K562 (cell line): Measurements from ENCODE around the gene ATP5F1C. TPM values are rescaled to one million over a fixed set of nuclear protein-coding genes. Genes with fewer than 3 reads are reported as not detected.

Experiments
- ATAC-seq: fragments of 200-7000 bp; cut with Tn5 transposase; 3 replicates; pipeline ENCODE4 v1.9.1; 2020; ENCODE audit warnings: moderate library complexity
- BruUV-seq: library from RNA; stranded (reverse); fragments of 400-500 nt; replicated peaks from 2 replicates; lab custom pipeline; 2021; lab: Mats Ljungman, UMichigan
- CTCF ChIA-PET: fragments of 300-600 bp; formaldehyde crosslinking; extraction: SDS; loops from one replicate; lab custom pipeline; 2021; ENCODE audit warnings: low intra/inter-chr PET ratio; lab: Yijun Ruan, JAX
- POLR2A ChIA-PET: fragments of 300-600, 350-650 bp; sonication (Branson Sonifier 250); formaldehyde crosslinking; extraction: SDS; loops from one replicate; lab custom pipeline; 2021; ENCODE audit warnings: antibody characterized with exemption, inconsistent platforms; lab: Yijun Ruan, JAX
- DNase-seq, 4 experiments: peaks; one replicate each; pipeline versions ENCODE4 v3.0.0 to v3.0.0-alpha.2; 2011 to 2018; ENCODE audit warnings: low spot score in 3 of 4, mixed read lengths in 3 of 4; ENCODE audit errors: extremely low read depth in 1 of 4
- FAIRE-seq: peaks from 2 replicates; lab custom pipeline; 2011; peaks lifted over from hg19 to GRCh38; lab: Jason Lieb, UNC
- H2AFZ ChIP-seq: 2 replicates; pipeline ENCODE4 v1.6.0; 2011; ENCODE audit warnings: low read depth, low read length, control low read depth, inconsistent platforms
- H3K27ac ChIP-seq: fragments of 200-600 bp; 3 replicates; pipeline ENCODE4 v1.8.0; 2011; ENCODE audit warnings: low read depth, mild to moderate bottlenecking, control low read depth, inconsistent platforms, low read length, moderate library complexity, mixed read lengths; ENCODE audit errors: extremely low read depth
- H3K27me3 ChIP-seq, 2 experiments: fragments of 300-600 bp in 1 of 2; 2 replicates in 1 of 2; 3 replicates in 1 of 2; pipeline versions ENCODE4 v1.6.0 to v1.8.0; 2011; ENCODE audit warnings: inconsistent platforms in 2 of 2, low read length in 2 of 2, mild to moderate bottlenecking in 1 of 2, mixed read lengths in 1 of 2, moderate library complexity in 1 of 2; ENCODE audit not compliant: control insufficient read depth in 2 of 2, insufficient read depth in 2 of 2
- H3K36me3 ChIP-seq: fragments of 300-600 bp; 3 replicates; pipeline ENCODE4 v1.8.0; 2011; ENCODE audit warnings: mild to moderate bottlenecking, low read length, inconsistent platforms; ENCODE audit not compliant: control insufficient read depth, insufficient read depth
- H3K4me1 ChIP-seq, 2 experiments: fragments of 200-600 bp in 1 of 2; replicated peaks in 1 of 2; 2 replicates in 1 of 2; 3 replicates in 1 of 2; pipeline versions ENCODE4 v1.5.1 to v1.8.0; 2011; ENCODE audit warnings: inconsistent platforms in 2 of 2, low read length in 2 of 2, mild to moderate bottlenecking in 1 of 2, mixed read lengths in 1 of 2, moderate library complexity in 1 of 2; ENCODE audit not compliant: control insufficient read depth in 2 of 2, insufficient read depth in 2 of 2
- H3K4me2 ChIP-seq: 2 replicates; pipeline ENCODE4 v1.6.1; 2011; ENCODE audit warnings: low read length, control low read depth, inconsistent platforms, mixed read lengths; ENCODE audit not compliant: insufficient read depth
- H3K4me3 ChIP-seq: fragments of 200-600 bp; sonication (generic), shearing (Covaris generic); 2 replicates; pipeline ENCODE4 v1.5.1; 2016; ENCODE audit warnings: control low read depth, inconsistent platforms
- H3K79me2 ChIP-seq: fragments of 200-600 bp; 3 replicates; pipeline ENCODE4 v1.8.0; 2011; ENCODE audit warnings: low read length, inconsistent platforms; ENCODE audit not compliant: control insufficient read depth, insufficient read depth
- H3K9ac ChIP-seq, 2 experiments: 2 replicates each; pipeline versions ENCODE4 v1.6.0 to v1.6.1; 2011; ENCODE audit warnings: low read depth in 2 of 2, low read length in 2 of 2, control low read depth in 1 of 2, inconsistent platforms in 1 of 2, mild to moderate bottlenecking in 1 of 2, mixed read lengths in 1 of 2; ENCODE audit not compliant: insufficient read depth in 1 of 2
- H3K9me1 ChIP-seq: one replicate; pipeline ENCODE4 v1.6.0; 2011; ENCODE audit warnings: inconsistent platforms, mild to moderate bottlenecking, low read length, moderate library complexity; ENCODE audit not compliant: control insufficient read depth, insufficient read depth
- H3K9me3 ChIP-seq: replicated peaks from 2 replicates; pipeline ENCODE4 v1.5.1; 2011; ENCODE audit warnings: low read depth, low read length, inconsistent platforms; ENCODE audit not compliant: control insufficient read depth, insufficient read depth
- H4K20me1 ChIP-seq: replicated peaks from 2 replicates; pipeline ENCODE4 v1.6.1; 2011; ENCODE audit warnings: low read length, inconsistent platforms, mixed read lengths; ENCODE audit not compliant: control insufficient read depth, insufficient read depth
- ESRRA ChIP-seq: fragments of 450-650 bp; IDR thresholded peaks from 2 replicates; pipeline ENCODE4 v1.6.1; 2014; ENCODE audit warnings: low read depth, mild to moderate bottlenecking, moderate library complexity, borderline replicate concordance
- GABPB1 ChIP-seq: sonication (generic); formaldehyde crosslinking; IDR thresholded peaks from 2 replicates; pipeline ENCODE4 v1.8.0; 2022; ENCODE audit warnings: mild to moderate bottlenecking, missing genetic modification reagents
- GTF2E2 ChIP-seq: fragments of 200-800 bp; sonication (Bioruptor generic); IDR thresholded peaks from 2 replicates; pipeline ENCODE4 v1.6.1; 2016; ENCODE audit warnings: missing genetic modification characterization, missing compliant biosample characterization
- PCBP2 ChIP-seq: fragments of 200-400 bp; formaldehyde crosslinking; IDR thresholded peaks from 2 replicates; pipeline ENCODE4 v1.6.1; 2018; ENCODE audit warnings: low read length, low read depth, mild to moderate bottlenecking, moderate library complexity; ENCODE audit not compliant: poor library complexity, severe bottlenecking
- RB1 ChIP-seq: fragments of 450-650 bp; IDR thresholded peaks from 2 replicates; pipeline ENCODE4 v1.6.1; 2017; ENCODE audit warnings: low read depth, mild to moderate bottlenecking
- SIN3A ChIP-seq, 2 experiments: fragments of 150-350 bp in 1 of 2; IDR thresholded peaks; 2 replicates each; pipeline ENCODE4 v1.6.1; 2011 to 2016; ENCODE audit warnings: borderline replicate concordance in 2 of 2, low read depth in 2 of 2, low read length in 2 of 2, mild to moderate bottlenecking in 2 of 2, moderate library complexity in 2 of 2; ENCODE audit not compliant: control insufficient read depth in 1 of 2
- SREBF2 ChIP-seq: sonication (generic); formaldehyde crosslinking; IDR thresholded peaks from 2 replicates; pipeline ENCODE4 v1.4.0; 2020; ENCODE audit warnings: mild to moderate bottlenecking, missing genetic modification reagents
- ZFP1 ChIP-seq: fragments of 450-650 bp; formaldehyde crosslinking; IDR thresholded peaks from 2 replicates; pipeline ENCODE4 v1.4.0; 2020; ENCODE audit warnings: mild to moderate bottlenecking, mixed read lengths
- ZNF224 ChIP-seq: sonication (generic); formaldehyde crosslinking; IDR thresholded peaks from 2 replicates; pipeline ENCODE4 v1.8.0; 2022; ENCODE audit warnings: mild to moderate bottlenecking, missing genetic modification reagents
- WGBS: fragments of 100-300 bp; shearing (Covaris generic); methylation state at CpG from one replicate; pipeline ENCODE4 v1.1.6; 2016; ENCODE audit warnings: low coverage, mixed read lengths; ENCODE audit not compliant: insufficient coverage; ENCODE audit errors: missing lambda C conversion rate; 5-methylcytosine and 5-hydroxymethylcytosine counted together
- in situ Hi-C: fragments of 300-500 bp; cut with MboI; formaldehyde crosslinking; loops from 4 replicates; pipeline ENCODE4 v1.15.0; 2018; ENCODE audit warnings: inconsistent platforms, mixed read lengths
- intact Hi-C: fragments of 100-400 bp; cut with micrococcal nuclease; formaldehyde crosslinking; loops from 2 replicates; pipeline ENCODE4 v1.14.2; 2022
- polyA plus RNA-seq, 8 experiments: library from polyadenylated mRNA; depleted of rRNA in 4 of 8; stranded (reverse) in 5 of 8; unstranded in 3 of 8; fragments of >200 nt; fragmentation: Nextera tagmentation in 2 of 8; fragmentation: Illumina TruSeq in 1 of 8; extraction: Ambion mirVana in 2 of 8; extraction: Trizol in 1 of 8; gene quantifications; 2 replicates each; pipeline versions ENCODE4 v1.2.1 to v1.2.3, GENCODE V29; 2011 to 2014; ENCODE audit warnings: inconsistent platforms in 1 of 8, missing spikeins in 1 of 8
- total RNA-seq, 7 experiments: library from RNA; depleted of rRNA in 6 of 7; stranded (reverse); fragments of >200 nt in 6 of 7; fragmentation: Illumina TruSeq in 2 of 7; extraction: Trizol in 2 of 7; gene quantifications; 2 replicates each; pipeline versions ENCODE4 v1.2.1 to v1.2.3, GENCODE V29; 2011 to 2021; ENCODE audit warnings: low replicate concordance in 1 of 7
- TF ChIP-seq, protein P1 (sequence below): sonication (generic); formaldehyde crosslinking; IDR thresholded peaks from 2 replicates; pipeline ENCODE4 v1.9.0; 2022; ENCODE audit warnings: mild to moderate bottlenecking, missing genetic modification reagents
- TF ChIP-seq, protein P2 (sequence below): fragments of 450-650 bp; IDR thresholded peaks from 2 replicates; pipeline ENCODE4 v1.6.1; 2018; ENCODE audit warnings: mild to moderate bottlenecking, low read depth; ENCODE audit not compliant: partially characterized antibody
- TF ChIP-seq, protein P3 (sequence below), 2 experiments: fragments of 450-650 bp; conservative IDR thresholded peaks; 2 replicates each; pipeline ENCODE4 v1.6.1; 2017; ENCODE audit warnings: mild to moderate bottlenecking in 2 of 2, moderate library complexity in 2 of 2
- TF ChIP-seq, protein P4 (sequence below): sonication (generic); formaldehyde crosslinking; IDR thresholded peaks from 2 replicates; pipeline ENCODE4 v1.8.0; 2022; ENCODE audit warnings: mild to moderate bottlenecking, missing genetic modification reagents
- TF ChIP-seq, protein P5 (sequence below): fragments of 250-450 bp; sonication (Bioruptor Pico); IDR thresholded peaks from 2 replicates; pipeline ENCODE4 v1.8.0; 2022; ENCODE audit warnings: inconsistent platforms, mild to moderate bottlenecking, moderate library complexity, borderline replicate concordance
- TF ChIP-seq, protein P6 (sequence below): fragments of 250-450 bp; sonication (Bioruptor Pico); IDR thresholded peaks from 2 replicates; pipeline ENCODE4 v1.8.0; 2022; ENCODE audit warnings: moderate library complexity, mild to moderate bottlenecking, inconsistent platforms

ATP5F1C gene
- total and polyA plus RNA-seq, 9 of the 15 experiments (the other 6 are each of a cell fraction or from before 2014, with no cell fraction given), result 389 to 1,475 (median 559) TPM

DNA sequence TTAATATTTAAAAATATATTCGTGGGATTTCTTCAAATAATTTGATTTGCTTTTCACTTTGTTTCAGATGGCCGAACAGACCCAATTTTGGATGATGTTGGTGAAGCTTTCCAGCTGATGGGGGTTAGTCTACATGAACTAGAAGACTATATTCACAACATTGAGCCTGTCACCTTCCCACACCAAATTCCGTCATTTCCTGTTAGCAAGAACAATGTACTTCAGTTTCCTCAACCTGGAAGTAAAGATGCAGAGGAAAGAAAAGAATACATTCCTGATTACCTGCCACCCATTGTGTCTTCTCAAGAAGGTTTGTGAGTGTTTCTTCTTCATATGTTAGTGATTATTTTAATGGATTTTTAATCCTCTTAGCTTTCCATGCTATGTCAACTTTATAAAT, 36.3 kb downstream of the ATP5F1C start:
- intact Hi-C loops (no loop called here), in situ Hi-C loops (no loop called here)
- no peak overlapping the region for H3K4me3 ChIP-seq
- BruUV-seq, result no TSS peak
- peaks cover 45% of the 10 kb centered on the region for H3K36me3 ChIP-seq
- FAIRE-seq (no peak), ATAC-seq (no peak), DNase-seq (no peak)
- CTCF ChIA-PET, result no interaction called here
- H2AFZ ChIP-seq, result no peak overlapping the region
- H4K20me1 ChIP-seq, result 0 out of 2 replicates have a peak, but pooled peaks cover 4% of the 10 kb centered on the region
- peaks cover 28% of the 10 kb centered on the region for H3K79me2 ChIP-seq
- no peaks in the 10 kb centered on the region for H3K27me3 ChIP-seq
- POLR2A ChIA-PET, result interaction anchor here (1.1 kb wide), 1 partner anchor 15 kb away, joined by 4 read pairs; no protein-coding TSS in a partner anchor
- no peak overlapping the region for H3K27ac ChIP-seq
- H3K9ac ChIP-seq, result no peak overlapping the region
- H3K4me2 ChIP-seq, result no peak overlapping the region
- H3K9me3 ChIP-seq, result no peaks in the 10 kb centered on the region
- no peaks in the 10 kb centered on the region for H3K9me1 ChIP-seq
- 65% methylated on average over 3 of the region's 3 CpGs for WGBS
- H3K4me1 ChIP-seq, result peaks cover 0 to 6% of the 10 kb centered on the region in 2 experiments; a peak in 2 of 5 replicates
- TF ChIP-seq SREBF2 (CRISPR knock-in tag) (no peak), PCBP2 (no peak), ZNF224 (CRISPR knock-in tag) (no peak), RB1 (no peak), SIN3A (IDR thresholded peaks at IDR 0.05; ENCODE audit: borderline replicate concordance in 2 of 2, control insufficient read depth in 1 of 2, low read depth in 2 of 2, low read length in 2 of 2) (no peak), GABPB1 (CRISPR knock-in tag) (no peak), ZFP1 (no peak), ESRRA (no peak), GTF2E2 (tag) (no peak)
- TF ChIP-seq, protein P1, sequence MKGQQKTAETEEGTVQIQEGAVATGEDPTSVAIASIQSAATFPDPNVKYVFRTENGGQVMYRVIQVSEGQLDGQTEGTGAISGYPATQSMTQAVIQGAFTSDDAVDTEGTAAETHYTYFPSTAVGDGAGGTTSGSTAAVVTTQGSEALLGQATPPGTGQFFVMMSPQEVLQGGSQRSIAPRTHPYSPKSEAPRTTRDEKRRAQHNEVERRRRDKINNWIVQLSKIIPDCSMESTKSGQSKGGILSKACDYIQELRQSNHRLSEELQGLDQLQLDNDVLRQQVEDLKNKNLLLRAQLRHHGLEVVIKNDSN (CRISPR knock-in tag), result no peak
- TF ChIP-seq, protein P2, sequence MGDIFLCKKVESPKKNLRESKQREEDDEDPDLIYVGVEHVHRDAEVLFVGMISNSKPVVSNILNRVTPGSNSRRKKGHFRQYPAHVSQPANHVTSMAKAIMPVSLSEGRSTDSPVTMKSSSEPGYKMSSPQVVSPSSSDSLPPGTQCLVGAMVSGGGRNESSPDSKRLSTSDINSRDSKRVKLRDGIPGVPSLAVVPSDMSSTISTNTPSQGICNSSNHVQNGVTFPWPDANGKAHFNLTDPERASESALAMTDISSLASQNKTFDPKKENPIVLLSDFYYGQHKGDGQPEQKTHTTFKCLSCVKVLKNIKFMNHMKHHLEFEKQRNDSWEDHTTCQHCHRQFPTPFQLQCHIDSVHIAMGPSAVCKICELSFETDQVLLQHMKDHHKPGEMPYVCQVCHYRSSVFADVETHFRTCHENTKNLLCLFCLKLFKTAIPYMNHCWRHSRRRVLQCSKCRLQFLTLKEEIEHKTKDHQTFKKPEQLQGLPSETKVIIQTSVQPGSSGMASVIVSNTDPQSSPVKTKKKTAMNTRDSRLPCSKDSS, result no peak
- TF ChIP-seq, protein P3, sequence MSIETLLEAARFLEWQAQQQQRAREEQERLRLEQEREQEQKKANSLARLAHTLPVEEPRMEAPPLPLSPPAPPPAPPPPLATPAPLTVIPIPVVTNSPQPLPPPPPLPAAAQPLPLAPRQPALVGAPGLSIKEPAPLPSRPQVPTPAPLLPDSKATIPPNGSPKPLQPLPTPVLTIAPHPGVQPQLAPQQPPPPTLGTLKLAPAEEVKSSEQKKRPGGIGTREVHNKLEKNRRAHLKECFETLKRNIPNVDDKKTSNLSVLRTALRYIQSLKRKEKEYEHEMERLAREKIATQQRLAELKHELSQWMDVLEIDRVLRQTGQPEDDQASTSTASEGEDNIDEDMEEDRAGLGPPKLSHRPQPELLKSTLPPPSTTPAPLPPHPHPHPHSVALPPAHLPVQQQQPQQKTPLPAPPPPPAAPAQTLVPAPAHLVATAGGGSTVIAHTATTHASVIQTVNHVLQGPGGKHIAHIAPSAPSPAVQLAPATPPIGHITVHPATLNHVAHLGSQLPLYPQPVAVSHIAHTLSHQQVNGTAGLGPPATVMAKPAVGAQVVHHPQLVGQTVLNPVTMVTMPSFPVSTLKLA (conservative IDR thresholded peaks at IDR 0.05), result no peak
- TF ChIP-seq, protein P4, sequence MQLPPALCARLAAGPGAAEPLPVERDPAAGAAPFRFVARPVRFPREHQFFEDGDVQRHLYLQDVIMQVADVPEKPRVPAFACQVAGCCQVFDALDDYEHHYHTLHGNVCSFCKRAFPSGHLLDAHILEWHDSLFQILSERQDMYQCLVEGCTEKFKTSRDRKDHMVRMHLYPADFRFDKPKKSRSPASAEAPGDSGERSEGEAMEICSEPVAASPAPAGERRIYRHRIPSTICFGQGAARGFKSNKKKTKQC (CRISPR knock-in tag), result no peak
- TF ChIP-seq, protein P5, sequence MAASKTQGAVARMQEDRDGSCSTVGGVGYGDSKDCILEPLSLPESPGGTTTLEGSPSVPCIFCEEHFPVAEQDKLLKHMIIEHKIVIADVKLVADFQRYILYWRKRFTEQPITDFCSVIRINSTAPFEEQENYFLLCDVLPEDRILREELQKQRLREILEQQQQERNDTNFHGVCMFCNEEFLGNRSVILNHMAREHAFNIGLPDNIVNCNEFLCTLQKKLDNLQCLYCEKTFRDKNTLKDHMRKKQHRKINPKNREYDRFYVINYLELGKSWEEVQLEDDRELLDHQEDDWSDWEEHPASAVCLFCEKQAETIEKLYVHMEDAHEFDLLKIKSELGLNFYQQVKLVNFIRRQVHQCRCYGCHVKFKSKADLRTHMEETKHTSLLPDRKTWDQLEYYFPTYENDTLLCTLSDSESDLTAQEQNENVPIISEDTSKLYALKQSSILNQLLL (CRISPR knock-in tag), result no peak
- TF ChIP-seq, protein P6, sequence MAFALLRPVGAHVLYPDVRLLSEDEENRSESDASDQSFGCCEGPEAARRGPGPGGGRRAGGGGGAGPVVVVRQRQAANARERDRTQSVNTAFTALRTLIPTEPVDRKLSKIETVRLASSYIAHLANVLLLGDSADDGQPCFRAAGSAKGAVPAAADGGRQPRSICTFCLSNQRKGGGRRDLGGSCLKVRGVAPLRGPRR (CRISPR knock-in tag), result no peak
